HL-60 (cell line): ENCODE data around the gene KLRC1.
"Not testable (repeated sequence)": the region's sequence is repeated elsewhere in the genome, so short reads cannot be mapped to it uniquely, and the experiment has no call there.

ENCODE experiments used
- CTCF ChIP-seq: IDR thresholded peaks from one replicate; pipeline ENCODE4 v1.5.1; 2011; ENCODE audit warnings: low read length, control low read depth, inconsistent platforms; ENCODE audit not compliant: insufficient read depth
- POLR2AphosphoS5 ChIP-seq: IDR thresholded peaks from 2 replicates; pipeline ENCODE4 v1.6.1; 2012; ENCODE audit warnings: low read depth
- REST ChIP-seq: IDR thresholded peaks from 2 replicates; pipeline ENCODE4 v1.6.1; 2012; ENCODE audit warnings: low read depth; ENCODE audit not compliant: insufficient replicate concordance
- SPI1 ChIP-seq: IDR thresholded peaks from 2 replicates; pipeline ENCODE4 v1.6.1; 2012; ENCODE audit warnings: low read depth, mild to moderate bottlenecking, borderline replicate concordance

GRCh38 chr12:10422159-10422558 is 31.0 kb downstream of the KLRC1 start:
- not testable (repeated sequence) for TF ChIP-seq CTCF, POLR2AphosphoS5, REST, SPI1
